RWPE2 (cell line): ENCODE data around the gene CCNG2.

Source experiments
- ATAC-seq: fragments of 200-7000 bp; cut with Tn5 transposase; 3 replicates; pipeline ENCODE4 v1.9.1; 2021; ENCODE audit warnings: low read depth
- DNase-seq: peaks from one replicate; pipeline ENCODE4 v3.0.0-alpha.2; 2020; ENCODE audit warnings: low spot score
- H3K27ac ChIP-seq: fragments of 450-650 bp; 2 replicates; pipeline ENCODE4 v1.5.1; 2017; ENCODE audit warnings: mild to moderate bottlenecking; ENCODE audit not compliant: poor library complexity, severe bottlenecking
- H3K27me3 ChIP-seq: fragments of 250-450 bp; sonication (Bioruptor Pico); 2 replicates; pipeline ENCODE4 v1.5.1; 2021; ENCODE audit warnings: mild to moderate bottlenecking, moderate library complexity; ENCODE audit not compliant: insufficient read depth, poor library complexity, severe bottlenecking
- H3K36me3 ChIP-seq: fragments of 250-450 bp; sonication (Bioruptor Pico); 2 replicates; pipeline ENCODE4 v1.5.1; 2020; ENCODE audit warnings: low read depth, mild to moderate bottlenecking, moderate library complexity
- H3K4me1 ChIP-seq: fragments of 250-450 bp; sonication (Bioruptor Pico); 2 replicates; pipeline ENCODE4 v1.5.1; 2021; ENCODE audit warnings: mild to moderate bottlenecking, moderate library complexity; ENCODE audit not compliant: insufficient read depth, poor library complexity, severe bottlenecking
- H3K4me3 ChIP-seq: fragments of 250-450 bp; sonication (Bioruptor Pico); 2 replicates; pipeline ENCODE4 v1.5.1; 2021; ENCODE audit warnings: mild to moderate bottlenecking, moderate library complexity; ENCODE audit not compliant: severe bottlenecking
- H3K9me3 ChIP-seq: fragments of 250-450 bp; sonication (Bioruptor Pico); 2 replicates; pipeline ENCODE4 v1.5.1; 2021; ENCODE audit warnings: mild to moderate bottlenecking, moderate library complexity; ENCODE audit not compliant: severe bottlenecking
- TF ChIP-seq, protein P1 (sequence below): fragments of 450-650 bp; IDR thresholded peaks from one replicate; pipeline ENCODE4 v1.5.1; 2017; ENCODE audit warnings: mild to moderate bottlenecking, moderate library complexity; ENCODE audit not compliant: poor library complexity, severe bottlenecking

CCNG2 gene

DNA sequence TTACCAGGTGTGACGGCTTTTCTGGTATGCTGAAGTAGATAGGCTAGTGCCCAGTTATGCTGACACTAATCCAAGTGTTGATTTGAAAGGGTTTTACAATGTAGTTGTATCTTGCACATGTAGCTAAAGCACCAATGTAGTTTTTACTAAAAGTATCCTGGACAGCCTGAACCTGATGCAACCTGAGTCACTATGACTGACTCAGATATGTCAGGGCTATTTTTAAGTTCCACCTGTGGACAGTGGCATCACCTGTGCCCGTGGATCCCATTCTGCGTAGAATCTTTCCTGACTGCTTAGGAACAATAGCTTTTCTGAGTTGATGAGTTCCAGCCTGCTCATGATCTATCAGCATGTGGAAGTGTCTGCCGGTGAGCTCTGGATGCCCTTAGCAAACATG, 58.1 kb downstream of the CCNG2 start:
- TF ChIP-seq, protein P1, sequence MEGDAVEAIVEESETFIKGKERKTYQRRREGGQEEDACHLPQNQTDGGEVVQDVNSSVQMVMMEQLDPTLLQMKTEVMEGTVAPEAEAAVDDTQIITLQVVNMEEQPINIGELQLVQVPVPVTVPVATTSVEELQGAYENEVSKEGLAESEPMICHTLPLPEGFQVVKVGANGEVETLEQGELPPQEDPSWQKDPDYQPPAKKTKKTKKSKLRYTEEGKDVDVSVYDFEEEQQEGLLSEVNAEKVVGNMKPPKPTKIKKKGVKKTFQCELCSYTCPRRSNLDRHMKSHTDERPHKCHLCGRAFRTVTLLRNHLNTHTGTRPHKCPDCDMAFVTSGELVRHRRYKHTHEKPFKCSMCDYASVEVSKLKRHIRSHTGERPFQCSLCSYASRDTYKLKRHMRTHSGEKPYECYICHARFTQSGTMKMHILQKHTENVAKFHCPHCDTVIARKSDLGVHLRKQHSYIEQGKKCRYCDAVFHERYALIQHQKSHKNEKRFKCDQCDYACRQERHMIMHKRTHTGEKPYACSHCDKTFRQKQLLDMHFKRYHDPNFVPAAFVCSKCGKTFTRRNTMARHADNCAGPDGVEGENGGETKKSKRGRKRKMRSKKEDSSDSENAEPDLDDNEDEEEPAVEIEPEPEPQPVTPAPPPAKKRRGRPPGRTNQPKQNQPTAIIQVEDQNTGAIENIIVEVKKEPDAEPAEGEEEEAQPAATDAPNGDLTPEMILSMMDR = no peak
- H3K27me3 ChIP-seq = no peaks in the 10 kb centered on the region
- ATAC-seq (no peak), DNase-seq (no peak)
- H3K36me3 ChIP-seq = no peaks in the 10 kb centered on the region
- no peak overlapping the region for H3K27ac ChIP-seq
- H3K4me3 ChIP-seq = no peak overlapping the region
- no peaks in the 10 kb centered on the region for H3K4me1 ChIP-seq
- no peaks in the 10 kb centered on the region for H3K9me3 ChIP-seq

DNA sequence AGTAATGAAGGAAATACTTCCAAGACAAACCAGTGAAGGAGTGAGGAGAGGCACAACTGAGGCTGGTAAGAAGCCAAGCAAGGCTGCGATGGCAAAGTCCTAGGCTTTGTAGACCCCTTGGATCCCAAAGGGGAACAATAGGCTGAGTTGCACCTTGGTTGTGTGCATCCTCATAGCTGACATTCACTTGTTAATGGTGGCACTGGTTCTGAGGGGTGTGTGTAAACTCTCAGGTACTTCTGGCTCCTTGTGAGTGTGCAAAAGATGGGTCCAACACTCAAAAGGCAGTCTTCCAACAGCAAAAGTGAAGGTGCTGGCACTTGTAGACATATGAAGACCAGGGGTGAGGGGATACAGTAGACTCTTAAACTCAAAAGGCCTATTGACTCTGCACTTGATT, 60.5 kb downstream of the CCNG2 start:
- DNase-seq = no peak
- TF ChIP-seq, protein P1 = no peak
- H3K27me3 ChIP-seq = no peaks in the 10 kb centered on the region
- H3K27ac ChIP-seq = no peak overlapping the region
- H3K4me1 ChIP-seq = no peaks in the 10 kb centered on the region
- no peaks in the 10 kb centered on the region for H3K36me3 ChIP-seq
- H3K9me3 ChIP-seq = no peaks in the 10 kb centered on the region
- no peak for ATAC-seq
- no peak overlapping the region for H3K4me3 ChIP-seq

DNA sequence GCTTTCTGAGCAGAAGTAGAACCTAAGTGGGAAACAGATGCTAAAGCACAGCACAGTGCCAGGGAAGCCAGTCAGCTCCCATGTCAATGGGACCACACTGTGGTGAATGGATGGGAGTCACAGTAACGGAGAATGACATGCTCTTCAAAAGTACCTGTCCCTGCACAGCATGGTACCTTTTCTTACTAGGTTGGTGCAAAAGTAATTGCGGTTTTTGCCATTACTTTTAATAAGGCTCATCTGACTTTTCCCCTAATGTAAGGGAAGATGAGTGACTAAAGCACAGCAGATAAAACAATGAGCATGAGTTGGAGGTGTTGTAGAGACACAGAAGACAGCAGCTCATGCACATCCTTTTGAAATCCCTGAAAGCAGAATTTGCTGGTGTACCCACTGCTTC, 62.3 kb downstream of the CCNG2 start:
- Histone ChIP-seq H3K36me3 (no peaks in the 10 kb centered on the region), H3K4me1 (no peaks in the 10 kb centered on the region), H3K27ac (no peak overlapping the region), H3K27me3 (no peaks in the 10 kb centered on the region), H3K4me3 (no peak overlapping the region), H3K9me3 (no peaks in the 10 kb centered on the region)
- ATAC-seq (no peak), DNase-seq (no peak)
- TF ChIP-seq, protein P1 = no peak
